ENCODE measurements around the gene C4orf36.

GRCh38 chr4:86834901-86835300 is 57.3 kb downstream of the C4orf36 start:
- TF ChIP-seq POLR2AphosphoS5 (IDR thresholded peaks at IDR 0.05; ENCODE audit: insufficient read depth in 1 of 2, low read depth in 1 of 2) (no peak), CTCF (IDR thresholded peaks at IDR 0.05) (no peak)

All from vagina (tissue), 2 donors.